Bone marrow (tissue), 2 donors: ENCODE measurements around the gene ERGIC1.

ENCODE experiments used
- DNase-seq, 2 donors: peaks; one replicate each; lab custom pipeline; 2025; lab: John Stamatoyannopoulos, UW

The ERGIC1 gene

GRCh38 chr5:172920447-172920849, 86.4 kb downstream of the ERGIC1 start:
- DNase-seq: no peak

- DNase-seq: no peak
These were observed 86.9 kb downstream of the ERGIC1 start for GRCh38 chr5:172920995-172921394.

- DNase-seq: no peak
These were observed 87.9 kb downstream of the ERGIC1 start for GRCh38 chr5:172921906-172922305.

GRCh38 chr5:172923539-172923938, 89.5 kb downstream of the ERGIC1 start:
- DNase-seq: no peak

- no peak for DNase-seq
These were observed 91.4 kb downstream of the ERGIC1 start for GRCh38 chr5:172925336-172925948.

GRCh38 chr5:172926008-172926523, 92.0 kb downstream of the ERGIC1 start:
- no peak for DNase-seq

GRCh38 chr5:172926796-172927195, 92.7 kb downstream of the ERGIC1 start:
- DNase-seq: no peak

GRCh38 chr5:172929371-172929838, 95.4 kb downstream of the ERGIC1 start:
- DNase-seq: no peak

GRCh38 chr5:172931001-172931536, 97.0 kb downstream of the ERGIC1 start:
- no peak for DNase-seq

- DNase-seq: peak; percentile 39 to 54
These were observed 98.4 kb downstream of the ERGIC1 start for GRCh38 chr5:172932313-172933017.

- DNase-seq: no peak
These were observed 99.2 kb downstream of the ERGIC1 start for GRCh38 chr5:172933238-172933637.

- no peak for DNase-seq
These were observed 101.0 kb downstream of the ERGIC1 start for GRCh38 chr5:172935096-172935495.

- DNase-seq: no peak
These were observed 102.3 kb downstream of the ERGIC1 start for GRCh38 chr5:172936401-172936800.

GRCh38 chr5:172939071-172939470, 105.0 kb downstream of the ERGIC1 start:
- peak in 1 of 2 donors; percentile 5 for DNase-seq

- no peak for DNase-seq
These were observed 105.7 kb downstream of the ERGIC1 start for GRCh38 chr5:172939611-172940267.

GRCh38 chr5:172940268-172941066, 106.4 kb downstream of the ERGIC1 start:
- no peak for DNase-seq

- no peak for DNase-seq
These were observed 107.0 kb downstream of the ERGIC1 start for GRCh38 chr5:172941067-172941516.

GRCh38 chr5:172942556-172942955, 108.5 kb downstream of the ERGIC1 start:
- no peak for DNase-seq

GRCh38 chr5:172943283-172943841, 109.3 kb downstream of the ERGIC1 start:
- no peak for DNase-seq

- no peak for DNase-seq
These were observed 109.9 kb downstream of the ERGIC1 start for GRCh38 chr5:172943906-172944305.

GRCh38 chr5:172944741-172945140, 110.7 kb downstream of the ERGIC1 start:
- DNase-seq: no peak
